ENCODE data around the gene SH3TC1.

- TF ChIP-seq CTCF (IDR thresholded peaks at IDR 0.05) = no peak
- peak; percentile 43 for TF ChIP-seq POLR2A (IDR thresholded peaks at IDR 0.05)
- TF ChIP-seq POLR2AphosphoS5 (IDR thresholded peaks at IDR 0.05) = peak in 2 of 3 donors; percentile 39 to 42
- TF ChIP-seq EP300 (IDR thresholded peaks at IDR 0.05; ENCODE audit: low read depth) = no peak
Measured at GRCh38 chr4:8200302-8200975, 1.3 kb downstream of the SH3TC1 start.

Data from transverse colon (tissue), 4 donors.